ENCODE data around the gene STAP1. TPM values are rescaled to one million over a fixed set of nuclear protein-coding genes. Genes with fewer than 3 reads are reported as not detected.

STAP1 gene
- total RNA-seq, 1 experiment from 2014 or later: not detected

GRCh38 chr4:67604029-67604381, 45.5 kb downstream of the STAP1 start:
- Histone ChIP-seq H3K9me3 (ENCODE audit: control insufficient read depth in 1 of 2, insufficient read depth in 1 of 2, low read depth in 1 of 2, low read length in 2 of 2) (no peaks in the 10 kb centered on the region), H2AFZ (ENCODE audit: low read depth, low read length, poor library complexity, severe bottlenecking) (no peak overlapping the region), H3K27ac (ENCODE audit: low read depth, low read length) (no peak overlapping the region), H4K20me1 (ENCODE audit: insufficient read depth) (no peaks in the 10 kb centered on the region), H3K27me3 (ENCODE audit: insufficient read depth, low read length) (no peaks in the 10 kb centered on the region), H3K4me3 (replicated peaks in 1 of 2; ENCODE audit: low read depth in 1 of 2, low read length in 2 of 2) (no peak overlapping the region), H3K9me2 (ENCODE audit: insufficient read depth) (no peaks in the 10 kb centered on the region), H3K4me1 (ENCODE audit: control insufficient read depth in 1 of 2, insufficient read depth in 2 of 2, low read length in 2 of 2) (no peaks in the 10 kb centered on the region), H3K9ac (ENCODE audit: low read length) (no peak overlapping the region), H3K36me3 (ENCODE audit: control insufficient read depth in 1 of 2, insufficient read depth in 2 of 2, low read length in 2 of 2) (no peaks in the 10 kb centered on the region), H3K79me2 (ENCODE audit: insufficient read depth, low read length) (no peaks in the 10 kb centered on the region), H3K4me2 (ENCODE audit: low read length) (no peak overlapping the region)
- ChIA-PET RAD21 (ENCODE audit: low non-redundant PET in 1 of 2, low total read pairs in 2 of 2, uncharacterized antibody in 2 of 2, unreplicated experiment in 2 of 2) (no interaction called here), CTCF (no interaction called here), POLR2A (no interaction called here)
- ATAC-seq (no peak), DNase-seq (ENCODE audit: low read depth, low spot score) (no peak)
- no TSS peak for BruUV-seq (replicated peaks)
- no peak for TF ChIP-seq REST (IDR thresholded peaks at IDR 0.05; ENCODE audit: low read depth)
- TF ChIP-seq ZFX (IDR thresholded peaks at IDR 0.05): no peak
- TF ChIP-seq JUND (IDR thresholded peaks at IDR 0.05): no peak
- intact Hi-C loops (cut with micrococcal nuclease): no loop called here

GRCh38 chr4:67604749-67605148, 46.2 kb downstream of the STAP1 start:
- no peaks in the 10 kb centered on the region for H4K20me1 ChIP-seq (ENCODE audit: insufficient read depth)
- RAD21 ChIA-PET (ENCODE audit: low non-redundant PET in 1 of 2, low total read pairs in 2 of 2, uncharacterized antibody in 2 of 2, unreplicated experiment in 2 of 2): no interaction called here
- H3K4me1 ChIP-seq (ENCODE audit: control insufficient read depth in 1 of 2, insufficient read depth in 2 of 2, low read length in 2 of 2): no peaks in the 10 kb centered on the region
- no peaks in the 10 kb centered on the region for H3K79me2 ChIP-seq (ENCODE audit: insufficient read depth, low read length)
- no TSS peak for BruUV-seq (replicated peaks)
- no peak for TF ChIP-seq RAD21 (IDR thresholded peaks at IDR 0.05; ENCODE audit: low read depth)
- no peak for TF ChIP-seq MAX (IDR thresholded peaks at IDR 0.05)
- no peak for TF ChIP-seq SP1 (IDR thresholded peaks at IDR 0.05; ENCODE audit: low read depth)
- no peak for TF ChIP-seq ZBTB33 (IDR thresholded peaks at IDR 0.05; ENCODE audit: extremely low read depth, insufficient replicate concordance, low read length)
- no peak for TF ChIP-seq ELF1 (IDR thresholded peaks at IDR 0.05; ENCODE audit: borderline replicate concordance, low read depth)
- no peak for TF ChIP-seq ZFX (IDR thresholded peaks at IDR 0.05)
- no peak for TF ChIP-seq CEBPB (IDR thresholded peaks at IDR 0.05; ENCODE audit: low read depth)
- TF ChIP-seq EZH2phosphoT487 (IDR thresholded peaks at IDR 0.05; ENCODE audit: borderline replicate concordance): no peak
- TF ChIP-seq SRF (IDR thresholded peaks at IDR 0.05; ENCODE audit: low read depth): no peak
- TF ChIP-seq CTCF (IDR thresholded peaks at IDR 0.05 in 2 of 3, conservative IDR thresholded peaks at IDR 0.05 in 1 of 3; ENCODE audit: borderline replicate concordance in 1 of 3, insufficient read depth in 1 of 3, low read depth in 2 of 3, low read length in 2 of 3): no peak
- no peak for TF ChIP-seq POLR2A (IDR thresholded peaks at IDR 0.05; ENCODE audit: borderline replicate concordance, extremely low read depth, insufficient read depth, insufficient read length)
- H3K4me3 ChIP-seq (replicated peaks in 1 of 2; ENCODE audit: low read depth in 1 of 2, low read length in 2 of 2): no peak overlapping the region
- no peak overlapping the region for H3K4me2 ChIP-seq (ENCODE audit: low read length)
- ATAC-seq (no peak), DNase-seq (ENCODE audit: low read depth, low spot score) (no peak)
- no peak overlapping the region for H2AFZ ChIP-seq (ENCODE audit: low read depth, low read length, poor library complexity, severe bottlenecking)
- CTCF ChIA-PET: no interaction called here
- no peak overlapping the region for H3K27ac ChIP-seq (ENCODE audit: low read depth, low read length)
- POLR2A ChIA-PET: no interaction called here
- H3K9ac ChIP-seq (ENCODE audit: low read length): no peak overlapping the region
- intact Hi-C loops (cut with micrococcal nuclease): no loop called here
- H3K9me2 ChIP-seq (ENCODE audit: insufficient read depth): no peaks in the 10 kb centered on the region
- H3K36me3 ChIP-seq (ENCODE audit: control insufficient read depth in 1 of 2, insufficient read depth in 2 of 2, low read length in 2 of 2): no peaks in the 10 kb centered on the region
- no peaks in the 10 kb centered on the region for H3K9me3 ChIP-seq (ENCODE audit: control insufficient read depth in 1 of 2, insufficient read depth in 1 of 2, low read depth in 1 of 2, low read length in 2 of 2)
- H3K27me3 ChIP-seq (ENCODE audit: insufficient read depth, low read length): no peaks in the 10 kb centered on the region

Data from HCT116 (cell line).